Astrocyte (in vitro differentiated cells and primary cell): ENCODE results near the gene ZCCHC8.

Experiments
- EZH2 ChIP-seq: IDR thresholded peaks from 2 replicates; pipeline ENCODE4 v1.6.1; 2012; ENCODE audit warnings: mild to moderate bottlenecking, low read length, inconsistent platforms; ENCODE audit not compliant: insufficient read depth
- TF ChIP-seq, protein P1 (sequence below): IDR thresholded peaks from 2 replicates; pipeline ENCODE4 v1.5.1; 2011; ENCODE audit warnings: low read depth, mild to moderate bottlenecking, inconsistent platforms, low read length, moderate library complexity; ENCODE audit not compliant: insufficient read depth

DNA sequence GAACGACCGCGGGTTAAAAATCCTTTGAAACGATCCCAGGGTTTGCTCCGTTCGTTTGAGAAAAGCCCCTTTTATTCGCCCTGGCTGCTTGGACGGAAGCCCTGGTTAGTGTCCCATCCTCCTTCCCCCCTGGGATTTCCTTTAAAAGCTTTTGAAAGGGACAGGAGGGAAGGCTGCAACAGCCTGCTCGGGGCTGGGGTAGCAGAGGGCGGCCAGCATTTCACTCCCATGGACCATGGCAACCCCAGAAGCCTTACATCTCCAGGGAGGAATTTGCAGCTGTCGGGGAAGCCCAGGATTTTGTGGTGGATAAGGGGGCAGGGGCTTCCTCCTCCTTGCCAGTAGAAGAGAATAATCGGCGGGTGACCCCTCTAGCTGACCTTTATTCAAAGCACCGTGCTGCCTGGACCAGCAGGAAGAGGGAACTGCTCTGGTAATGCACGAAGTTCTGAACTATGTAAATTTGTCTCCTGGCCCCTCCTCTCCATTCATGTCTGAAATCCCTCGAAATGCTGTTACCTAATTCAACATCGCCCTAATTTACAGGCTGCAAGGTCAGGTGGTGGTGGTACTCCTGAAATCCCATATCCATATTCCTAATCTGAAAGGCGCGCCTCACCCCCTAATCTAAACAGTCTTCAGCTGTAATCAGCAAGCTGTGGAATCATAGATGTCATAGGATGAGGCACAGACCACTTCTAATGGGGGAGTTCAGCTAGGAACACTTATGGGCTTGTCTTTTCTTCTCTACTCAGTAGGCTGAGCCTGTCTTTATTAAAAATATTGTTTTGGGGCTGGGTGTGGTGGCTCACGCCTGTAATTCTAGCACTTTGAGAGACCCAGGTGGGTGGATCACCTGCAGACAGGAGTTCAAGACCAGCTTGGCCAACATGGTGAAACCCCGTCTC is 77.2 kb downstream of the ZCCHC8 start:
- TF ChIP-seq, protein P1, sequence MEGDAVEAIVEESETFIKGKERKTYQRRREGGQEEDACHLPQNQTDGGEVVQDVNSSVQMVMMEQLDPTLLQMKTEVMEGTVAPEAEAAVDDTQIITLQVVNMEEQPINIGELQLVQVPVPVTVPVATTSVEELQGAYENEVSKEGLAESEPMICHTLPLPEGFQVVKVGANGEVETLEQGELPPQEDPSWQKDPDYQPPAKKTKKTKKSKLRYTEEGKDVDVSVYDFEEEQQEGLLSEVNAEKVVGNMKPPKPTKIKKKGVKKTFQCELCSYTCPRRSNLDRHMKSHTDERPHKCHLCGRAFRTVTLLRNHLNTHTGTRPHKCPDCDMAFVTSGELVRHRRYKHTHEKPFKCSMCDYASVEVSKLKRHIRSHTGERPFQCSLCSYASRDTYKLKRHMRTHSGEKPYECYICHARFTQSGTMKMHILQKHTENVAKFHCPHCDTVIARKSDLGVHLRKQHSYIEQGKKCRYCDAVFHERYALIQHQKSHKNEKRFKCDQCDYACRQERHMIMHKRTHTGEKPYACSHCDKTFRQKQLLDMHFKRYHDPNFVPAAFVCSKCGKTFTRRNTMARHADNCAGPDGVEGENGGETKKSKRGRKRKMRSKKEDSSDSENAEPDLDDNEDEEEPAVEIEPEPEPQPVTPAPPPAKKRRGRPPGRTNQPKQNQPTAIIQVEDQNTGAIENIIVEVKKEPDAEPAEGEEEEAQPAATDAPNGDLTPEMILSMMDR = no peak
- no peak for TF ChIP-seq EZH2
